HEK293 (cell line): ENCODE results near the gene SREBF1.

Source experiments
- CTCF ChIA-PET: fragments of 350-600 bp; formaldehyde crosslinking; extraction: SDS; loops from one replicate; lab custom pipeline; 2021; ENCODE audit warnings: antibody characterized with exemption; lab: Yijun Ruan, JAX
- POLR2A ChIA-PET: fragments of 300-600 bp; formaldehyde crosslinking; extraction: SDS; loops from one replicate; lab custom pipeline; 2020; ENCODE audit warnings: antibody characterized with exemption, inconsistent platforms; lab: Yijun Ruan, JAX
- H3K27ac ChIP-seq: fragments of 200-500 bp; sonication (Bioruptor generic); 2 replicates; pipeline ENCODE4 v1.5.1; 2014; ENCODE audit warnings: low read depth, low read length, control low read depth, inconsistent platforms; ENCODE audit errors: extremely low read depth
- H3K36me3 ChIP-seq, 2 experiments: fragments of 200-500 bp in 1 of 2; sonication (Bioruptor generic) in 1 of 2; 1 replicate in 1 of 2; 2 replicates in 1 of 2; pipeline ENCODE4 v1.5.1; 2014 to 2017; ENCODE audit warnings: inconsistent platforms in 2 of 2, low read length in 2 of 2; ENCODE audit not compliant: control insufficient read depth in 2 of 2, insufficient read depth in 1 of 2
- H3K4me1 ChIP-seq: fragments of 200-500 bp; sonication (Bioruptor generic); 2 replicates; pipeline ENCODE4 v1.5.1; 2014; ENCODE audit warnings: mild to moderate bottlenecking, low read length, inconsistent platforms; ENCODE audit not compliant: control insufficient read depth, insufficient read depth
- H3K4me3 ChIP-seq: 2 replicates; pipeline ENCODE4 v1.5.1; 2011; ENCODE audit warnings: low read depth, mild to moderate bottlenecking, control low read depth, low read length, moderate library complexity
- H3K9me3 ChIP-seq: fragments of 200-500 bp; sonication (Bioruptor generic); 2 replicates; pipeline ENCODE4 v1.5.1; 2014; ENCODE audit warnings: low read depth, low read length, inconsistent platforms; ENCODE audit not compliant: control insufficient read depth, insufficient read depth
- GLIS2 ChIP-seq: fragments of 450-650 bp; formaldehyde crosslinking; IDR thresholded peaks from 2 replicates; pipeline ENCODE4 v1.5.1; 2016; ENCODE audit warnings: missing biosample characterization, missing genetic modification characterization
- KLF10 ChIP-seq: fragments of 450-650 bp; IDR thresholded peaks from 2 replicates; pipeline ENCODE4 v1.5.1; 2018; ENCODE audit warnings: missing biosample characterization, mild to moderate bottlenecking, missing genetic modification characterization
- MEIS1 ChIP-seq: sonication (generic); formaldehyde crosslinking; IDR thresholded peaks from 2 replicates; pipeline ENCODE4 v1.8.1; 2022; ENCODE audit warnings: missing genetic modification reagents, mild to moderate bottlenecking, borderline replicate concordance
- OSR2 ChIP-seq: fragments of 450-650 bp; formaldehyde crosslinking; IDR thresholded peaks from 2 replicates; pipeline ENCODE4 v1.5.1; 2016; ENCODE audit warnings: missing biosample characterization, missing genetic modification characterization
- SETDB1 ChIP-seq: IDR thresholded peaks from one replicate; pipeline ENCODE4 v1.6.1; 2017; ENCODE audit warnings: mild to moderate bottlenecking, low read length, moderate library complexity, mixed read lengths; ENCODE audit not compliant: insufficient read length
- ZNF10 ChIP-seq: fragments of 450-650 bp; formaldehyde crosslinking; IDR thresholded peaks from 2 replicates; pipeline ENCODE4 v1.5.1; 2017; ENCODE audit warnings: missing biosample characterization, missing genetic modification characterization
- ZNF112 ChIP-seq: fragments of 450-650 bp; formaldehyde crosslinking; IDR thresholded peaks from 2 replicates; pipeline ENCODE4 v1.5.0; 2017; ENCODE audit warnings: missing biosample characterization, missing genetic modification characterization
- ZNF121 ChIP-seq: fragments of 450-650 bp; formaldehyde crosslinking; IDR thresholded peaks from 2 replicates; pipeline ENCODE4 v1.5.1; 2016; ENCODE audit warnings: missing biosample characterization, missing genetic modification characterization
- ZNF184 ChIP-seq: fragments of 450-650 bp; IDR thresholded peaks from 2 replicates; pipeline ENCODE4 v1.5.1; 2018; ENCODE audit warnings: missing biosample characterization, mild to moderate bottlenecking, missing genetic modification characterization
- ZNF416 ChIP-seq: fragments of 450-650 bp; formaldehyde crosslinking; IDR thresholded peaks from 2 replicates; pipeline ENCODE4 v1.5.1; 2016; ENCODE audit warnings: missing biosample characterization, missing genetic modification characterization
- ZNF449 ChIP-seq: fragments of 450-650 bp; formaldehyde crosslinking; IDR thresholded peaks from 2 replicates; pipeline ENCODE4 v1.5.1; 2017; ENCODE audit warnings: missing biosample characterization, mild to moderate bottlenecking, missing genetic modification characterization, moderate library complexity
- ZNF518A ChIP-seq: fragments of 450-650 bp; formaldehyde crosslinking; conservative IDR thresholded peaks from 2 replicates; pipeline ENCODE4 v1.5.1; 2016; ENCODE audit warnings: low read depth, missing biosample characterization, missing genetic modification characterization
- ZNF692 ChIP-seq: fragments of 450-650 bp; formaldehyde crosslinking; IDR thresholded peaks from 2 replicates; pipeline ENCODE4 v1.5.1; 2016; ENCODE audit warnings: missing biosample characterization, missing genetic modification characterization
- ZSCAN23 ChIP-seq: fragments of 450-650 bp; formaldehyde crosslinking; IDR thresholded peaks from 2 replicates; pipeline ENCODE4 v1.5.1; 2016; ENCODE audit warnings: missing biosample characterization, missing genetic modification characterization

The SREBF1 gene

GRCh38 chr17:17823433-17824118 is 13.2 kb downstream of the SREBF1 start (continued):
- TF ChIP-seq SETDB1, result no peak
- no peak for TF ChIP-seq ZSCAN23
- TF ChIP-seq ZNF121 (tag by site-specific recombination), result 0 out of 2 replicates have a peak, but pooled peaks have one; percentile 32
- no peak for TF ChIP-seq ZNF184 (tag by site-specific recombination)
- peak; percentile 77 for TF ChIP-seq ZNF692 (tag by site-specific recombination)
- peak; percentile 98 for TF ChIP-seq KLF10 (tag by site-specific recombination)

- H3K36me3 ChIP-seq, result peaks cover under 1 to 16% of the 10 kb centered on the region in 2 experiments; a peak in 1 of 3 replicates
- H3K4me3 ChIP-seq, result no peak overlapping the region
- CTCF ChIA-PET, result interaction anchor here (0.7 to 5.4 kb wide), 2 partner anchors 11 to 216 kb away, joined by 3 to 35 read pairs; no protein-coding TSS in a partner anchor
- POLR2A ChIA-PET, result interaction anchor here (0.6 to 11.4 kb wide), 2 partner anchors 15 to 137 kb away, joined by 3 to 181 read pairs; partner anchors contain the start of gene SREBF1
- 0 out of 2 replicates have a peak, but pooled peaks have one; percentile 36 for TF ChIP-seq GLIS2 (tag by site-specific recombination)
- no peak for TF ChIP-seq MEIS1 (CRISPR knock-in tag)
- TF ChIP-seq ZNF518A, result no peak
- no peak overlapping the region for H3K27ac ChIP-seq
- H3K4me1 ChIP-seq, result peaks cover 38% of the 10 kb centered on the region
- H3K9me3 ChIP-seq, result no peaks in the 10 kb centered on the region
Observed at GRCh38 chr17:17822616-17823015, 14.2 kb downstream of the SREBF1 start.

- Histone ChIP-seq H3K36me3 (peaks cover 3 to 20% of the 10 kb centered on the region in 2 experiments; a peak in 1 of 3 replicates), H3K27ac (no peak overlapping the region), H3K9me3 (no peaks in the 10 kb centered on the region), H3K4me1 (peaks cover 38% of the 10 kb centered on the region), H3K4me3 (no peak overlapping the region)
- CTCF ChIA-PET, result interaction anchor here (0.7 to 5.4 kb wide), 3 partner anchors 11 to 216 kb away, joined by 3 to 35 read pairs (median 7); no protein-coding TSS in a partner anchor
- TF ChIP-seq OSR2 (tag by site-specific recombination) (no peak), ZNF10 (no peak), ZNF416 (tag by site-specific recombination) (no peak), ZNF112 (no peak), ZNF449 (tag by site-specific recombination) (peak; percentile 82)
- POLR2A ChIA-PET, result interaction anchor here (0.6 to 11.4 kb wide), 3 partner anchors 9 to 136 kb away, joined by 3 to 181 read pairs (median 3); partner anchors contain the start of gene SREBF1
Observed at GRCh38 chr17:17822189-17822588, 14.6 kb downstream of the SREBF1 start.
